GM12878 (cell line): ENCODE data around the gene GSE1. TPM values are rescaled to one million over a fixed set of nuclear protein-coding genes. Genes with fewer than 3 reads are reported as not detected.

ENCODE experiments used
- ATAC-seq: fragments of 200-7000 bp; cut with Tn5 transposase; 3 replicates; pipeline ENCODE4 v1.9.1; 2020; ENCODE audit warnings: mild to moderate bottlenecking, moderate library complexity
- BruUV-seq: library from RNA; stranded (reverse); fragments of 400-500 nt; replicated peaks from 2 replicates; lab custom pipeline; 2021; lab: Mats Ljungman, UMichigan
- CTCF ChIA-PET: fragments of 300-600 bp; sonication (Branson Sonifier 250); formaldehyde crosslinking; extraction: SDS; loops from one replicate; lab custom pipeline; 2021; ENCODE audit warnings: inconsistent platforms; lab: Yijun Ruan, JAX
- POLR2A ChIA-PET: fragments of 350-600 bp; formaldehyde crosslinking; extraction: SDS; loops from one replicate; lab custom pipeline; 2021; ENCODE audit warnings: inconsistent platforms; lab: Charles Lee
- RAD21 ChIA-PET: fragments of 300-600 bp; sonication (Branson Sonifier 250); formaldehyde crosslinking; loops from one replicate; lab custom pipeline; 2023; ENCODE audit warnings: antibody characterized with exemption; ENCODE audit not compliant: unreplicated experiment; lab: Charles Lee
- SMC1A ChIA-PET: fragments of 300-600 bp; sonication (Branson Sonifier 250); formaldehyde crosslinking; loops from one replicate; lab custom pipeline; 2023; ENCODE audit not compliant: unreplicated experiment, uncharacterized antibody; lab: Charles Lee
- DNase-seq: peaks from one replicate; pipeline ENCODE4 v3.0.0-alpha.2; 2011; ENCODE audit warnings: low read depth, low spot score
- FAIRE-seq: peaks from 3 replicates; lab custom pipeline; 2011; peaks lifted over from hg19 to GRCh38; lab: Jason Lieb, UNC
- H2AFZ ChIP-seq: 2 replicates; pipeline ENCODE4 v1.6.0; 2011; ENCODE audit warnings: low read depth, low read length, control low read depth; ENCODE audit not compliant: control insufficient read depth
- H3K27ac ChIP-seq: 2 replicates; pipeline ENCODE4 v1.5.1; 2011; ENCODE audit warnings: control low read depth; ENCODE audit not compliant: control insufficient read depth, insufficient read depth
- H3K27me3 ChIP-seq, 2 experiments: replicated peaks in 1 of 2; 2 replicates each; pipeline versions ENCODE4 v1.6.0 to v1.6.1; 2011; ENCODE audit warnings: low read length in 1 of 2; ENCODE audit not compliant: control insufficient read depth in 2 of 2, insufficient read depth in 2 of 2
- H3K36me3 ChIP-seq, 2 experiments: 2 replicates each; pipeline ENCODE4 v1.5.1; 2011; ENCODE audit warnings: low read length in 1 of 2; ENCODE audit not compliant: control insufficient read depth in 2 of 2, insufficient read depth in 2 of 2
- H3K4me1 ChIP-seq: 2 replicates; pipeline ENCODE4 v1.6.1; 2011; ENCODE audit warnings: mild to moderate bottlenecking, low read length, moderate library complexity, mixed read lengths; ENCODE audit not compliant: control insufficient read depth, insufficient read depth
- H3K4me2 ChIP-seq: 2 replicates; pipeline ENCODE4 v1.6.0; 2011; ENCODE audit warnings: control low read depth; ENCODE audit not compliant: control insufficient read depth, insufficient read depth
- H3K4me3 ChIP-seq: fragments of 200-600 bp; sonication (generic); 2 replicates; pipeline ENCODE4 v1.5.1; 2016
- H3K79me2 ChIP-seq: 2 replicates; pipeline ENCODE4 v1.6.0; 2011; ENCODE audit warnings: low read length; ENCODE audit not compliant: control insufficient read depth, insufficient read depth
- H3K9ac ChIP-seq: 2 replicates; pipeline ENCODE4 v1.8.0; 2011; ENCODE audit warnings: low read length, control low read depth, mixed read lengths; ENCODE audit not compliant: control insufficient read depth, insufficient read depth
- H3K9me3 ChIP-seq: replicated peaks from 3 replicates; pipeline ENCODE4 v1.5.1; 2011; ENCODE audit warnings: mild to moderate bottlenecking, low read length; ENCODE audit not compliant: control insufficient read depth, insufficient read depth
- H4K20me1 ChIP-seq: 2 replicates; pipeline ENCODE4 v1.6.0; 2011; ENCODE audit not compliant: control insufficient read depth, insufficient read depth
- KAT2A ChIP-seq: conservative IDR thresholded peaks from 2 replicates; pipeline ENCODE4 v1.6.1; 2011; ENCODE audit warnings: low read depth, low read length; ENCODE audit not compliant: control insufficient read depth
- NFYB ChIP-seq: IDR thresholded peaks from 2 replicates; pipeline ENCODE4 v1.6.1; 2011; ENCODE audit warnings: low read depth, mild to moderate bottlenecking, low read length, improper control_type of control experiment, moderate library complexity; ENCODE audit not compliant: insufficient read depth
- NRF1 ChIP-seq: conservative IDR thresholded peaks from 2 replicates; pipeline ENCODE4 v1.6.1; 2011; ENCODE audit warnings: mild to moderate bottlenecking, low read depth, low read length, improper control_type of control experiment
- WGBS: methylation state at CpG from one replicate; pipeline ENCODE4 v1.1.6; 2016; ENCODE audit warnings: low lambda C conversion rate; ENCODE audit not compliant: insufficient replicate concordance, insufficient coverage; ENCODE audit errors: missing lambda C conversion rate; 5-methylcytosine and 5-hydroxymethylcytosine counted together
- in situ Hi-C: fragments of 300-500 bp; cut with MboI; formaldehyde crosslinking; loops from 9 replicates; pipeline ENCODE4 v1.14.3; 2018; ENCODE audit warnings: mixed read lengths
- intact Hi-C: fragments of 100-400 bp; cut with micrococcal nuclease; formaldehyde crosslinking; loops from one replicate; pipeline ENCODE4 v1.14.2; 2022; ENCODE audit not compliant: unreplicated experiment
- polyA plus RNA-seq, 11 experiments: library from polyadenylated mRNA; depleted of rRNA in 4 of 11; unstranded in 6 of 11; stranded (reverse) in 5 of 11; fragments of >200 nt; fragmentation: Nextera tagmentation in 4 of 11; fragmentation: Illumina TruSeq in 1 of 11; extraction: Ambion mirVana in 4 of 11; extraction: Trizol in 1 of 11; gene quantifications; 1 replicate in 1 of 11; 2 replicates in 10 of 11; pipeline versions ENCODE4 v1.2.1 to v1.2.3, GENCODE V29; 2011 to 2016; ENCODE audit warnings: inconsistent platforms in 2 of 11, missing spikeins in 2 of 11, low read depth in 1 of 11
- total RNA-seq, 4 experiments: library from RNA; depleted of rRNA in 3 of 4; stranded (reverse); fragments of >200 nt in 3 of 4; fragmentation: Illumina TruSeq in 1 of 4; extraction: Trizol in 1 of 4; gene quantifications; 2 replicates each; pipeline versions ENCODE4 v1.2.1 to v1.2.3, GENCODE V29; 2013 to 2021
- TF ChIP-seq, protein P1 (sequence below): fragments of 450-650 bp; IDR thresholded peaks from 2 replicates; pipeline ENCODE4 v1.6.1; 2017; ENCODE audit warnings: low read depth, mild to moderate bottlenecking, moderate library complexity
- TF ChIP-seq, protein P2 (sequence below): IDR thresholded peaks from 2 replicates; pipeline ENCODE4 v1.6.1; 2012; ENCODE audit warnings: low read depth, low read length, improper control_type of control experiment

GSE1 gene
- total and polyA plus RNA-seq, 10 of the 15 experiments (the other 5 are each of a cell fraction or from before 2014, with no cell fraction given), result 4.6 to 58.7 (median 18.2) TPM

DNA sequence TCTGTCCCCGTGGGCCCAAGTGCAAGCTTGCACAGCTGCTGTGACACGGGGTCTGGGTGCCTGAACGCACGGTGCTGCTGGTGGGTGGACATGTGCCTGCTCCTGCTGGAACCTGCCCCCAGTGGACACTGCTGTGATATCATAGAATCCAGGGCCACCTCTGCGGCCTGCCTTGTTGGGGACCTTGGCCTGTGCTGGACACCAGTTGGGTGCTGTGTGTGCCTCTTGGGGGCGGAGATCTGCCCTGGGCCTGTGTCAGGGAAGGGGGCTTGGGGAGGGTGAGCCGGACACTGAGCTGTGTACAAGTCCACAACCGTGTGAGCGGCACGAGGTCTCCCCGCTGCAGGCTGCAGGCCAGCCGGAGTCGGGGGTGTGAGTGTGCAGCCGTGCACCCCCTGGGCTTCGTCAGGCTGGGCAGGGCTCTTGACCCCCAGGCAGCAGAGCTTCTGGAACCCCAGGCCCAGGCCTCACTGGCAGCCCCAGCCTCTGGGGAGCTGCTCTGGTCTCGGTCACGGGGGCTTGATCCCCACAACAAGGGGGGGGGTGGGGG, 33.3 kb downstream of the GSE1 start:
- Histone ChIP-seq H3K4me3 (no peak overlapping the region), H3K27ac (no peak overlapping the region), H3K4me1 (no peaks in the 10 kb centered on the region), H3K9me3 (no peaks in the 10 kb centered on the region), H4K20me1 (peaks cover 3% of the 10 kb centered on the region), H3K36me3 (peaks cover 2 to 16% of the 10 kb centered on the region in 2 experiments; a peak in 3 of 4 replicates), H3K79me2 (no peaks in the 10 kb centered on the region; the same call in 1 of the 2 replicates), H3K27me3 (no peaks in the 10 kb centered on the region), H2AFZ (no peak overlapping the region), H3K4me2 (no peak overlapping the region), H3K9ac (no peak overlapping the region)
- intact Hi-C loops, result no loop called here
- FAIRE-seq (no peak), ATAC-seq (no peak), DNase-seq (no peak)
- CTCF ChIA-PET, result no interaction called here
- SMC1A ChIA-PET, result no interaction called here
- 84% methylated on average over 17 of the region's 17 CpGs for WGBS
- no TSS peak for BruUV-seq
- POLR2A ChIA-PET, result no interaction called here
- in situ Hi-C loops, result no loop called here
- RAD21 ChIA-PET, result no interaction called here
- no peak for TF ChIP-seq NRF1
- TF ChIP-seq, protein P1, sequence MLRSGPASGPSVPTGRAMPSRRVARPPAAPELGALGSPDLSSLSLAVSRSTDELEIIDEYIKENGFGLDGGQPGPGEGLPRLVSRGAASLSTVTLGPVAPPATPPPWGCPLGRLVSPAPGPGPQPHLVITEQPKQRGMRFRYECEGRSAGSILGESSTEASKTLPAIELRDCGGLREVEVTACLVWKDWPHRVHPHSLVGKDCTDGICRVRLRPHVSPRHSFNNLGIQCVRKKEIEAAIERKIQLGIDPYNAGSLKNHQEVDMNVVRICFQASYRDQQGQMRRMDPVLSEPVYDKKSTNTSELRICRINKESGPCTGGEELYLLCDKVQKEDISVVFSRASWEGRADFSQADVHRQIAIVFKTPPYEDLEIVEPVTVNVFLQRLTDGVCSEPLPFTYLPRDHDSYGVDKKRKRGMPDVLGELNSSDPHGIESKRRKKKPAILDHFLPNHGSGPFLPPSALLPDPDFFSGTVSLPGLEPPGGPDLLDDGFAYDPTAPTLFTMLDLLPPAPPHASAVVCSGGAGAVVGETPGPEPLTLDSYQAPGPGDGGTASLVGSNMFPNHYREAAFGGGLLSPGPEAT, result no peak
- TF ChIP-seq KAT2A, result no peak
- TF ChIP-seq, protein P2, sequence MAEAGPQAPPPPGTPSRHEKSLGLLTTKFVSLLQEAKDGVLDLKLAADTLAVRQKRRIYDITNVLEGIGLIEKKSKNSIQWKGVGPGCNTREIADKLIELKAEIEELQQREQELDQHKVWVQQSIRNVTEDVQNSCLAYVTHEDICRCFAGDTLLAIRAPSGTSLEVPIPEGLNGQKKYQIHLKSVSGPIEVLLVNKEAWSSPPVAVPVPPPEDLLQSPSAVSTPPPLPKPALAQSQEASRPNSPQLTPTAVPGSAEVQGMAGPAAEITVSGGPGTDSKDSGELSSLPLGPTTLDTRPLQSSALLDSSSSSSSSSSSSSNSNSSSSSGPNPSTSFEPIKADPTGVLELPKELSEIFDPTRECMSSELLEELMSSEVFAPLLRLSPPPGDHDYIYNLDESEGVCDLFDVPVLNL, result no peak
- TF ChIP-seq NFYB, result no peak
